ENCODE measurements around the gene ZNF710. TPM values are rescaled to one million over a fixed set of nuclear protein-coding genes. Genes with fewer than 3 reads are reported as not detected.
"Not testable (repeated sequence)": the region's sequence is repeated elsewhere in the genome, so short reads cannot be mapped to it uniquely, and the experiment has no call there.

ZNF710 gene
- total RNA-seq, 1 donor = 9.1 TPM

DNA sequence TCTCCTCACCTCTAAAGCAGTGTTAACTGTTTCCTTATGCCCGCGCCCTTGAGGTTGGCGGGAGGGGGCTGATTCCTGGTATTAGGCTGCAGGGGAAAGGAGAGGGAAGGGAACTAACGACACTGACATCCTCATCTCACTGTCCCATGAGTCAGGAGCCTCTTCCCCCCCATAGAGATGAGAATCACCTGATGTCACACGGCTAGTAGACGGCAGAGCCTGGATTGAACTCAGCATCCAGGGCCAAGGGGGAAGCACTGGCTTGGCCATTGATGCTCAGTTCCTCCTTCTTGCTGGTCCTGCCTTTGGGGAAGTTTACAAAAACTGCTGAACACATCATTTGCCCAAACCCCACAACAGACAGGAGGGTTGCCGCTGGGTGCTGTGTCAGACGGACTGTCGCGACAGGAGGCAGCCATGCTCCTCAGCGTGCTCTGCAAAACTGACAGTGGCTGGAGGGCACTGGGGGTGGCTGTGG lies 62.7 kb downstream of the ZNF710 start:
- H3K4me1 ChIP-seq (ENCODE audit: insufficient read depth, low read length) = peaks cover 80% of the 10 kb centered on the region
- H3K27me3 ChIP-seq (ENCODE audit: insufficient read depth, low read length) = no peaks in the 10 kb centered on the region
- H3K9me3 ChIP-seq (ENCODE audit: low read depth, low read length) = no peaks in the 10 kb centered on the region
- no peak overlapping the region for H3K4me3 ChIP-seq (ENCODE audit: low read length)

DNA sequence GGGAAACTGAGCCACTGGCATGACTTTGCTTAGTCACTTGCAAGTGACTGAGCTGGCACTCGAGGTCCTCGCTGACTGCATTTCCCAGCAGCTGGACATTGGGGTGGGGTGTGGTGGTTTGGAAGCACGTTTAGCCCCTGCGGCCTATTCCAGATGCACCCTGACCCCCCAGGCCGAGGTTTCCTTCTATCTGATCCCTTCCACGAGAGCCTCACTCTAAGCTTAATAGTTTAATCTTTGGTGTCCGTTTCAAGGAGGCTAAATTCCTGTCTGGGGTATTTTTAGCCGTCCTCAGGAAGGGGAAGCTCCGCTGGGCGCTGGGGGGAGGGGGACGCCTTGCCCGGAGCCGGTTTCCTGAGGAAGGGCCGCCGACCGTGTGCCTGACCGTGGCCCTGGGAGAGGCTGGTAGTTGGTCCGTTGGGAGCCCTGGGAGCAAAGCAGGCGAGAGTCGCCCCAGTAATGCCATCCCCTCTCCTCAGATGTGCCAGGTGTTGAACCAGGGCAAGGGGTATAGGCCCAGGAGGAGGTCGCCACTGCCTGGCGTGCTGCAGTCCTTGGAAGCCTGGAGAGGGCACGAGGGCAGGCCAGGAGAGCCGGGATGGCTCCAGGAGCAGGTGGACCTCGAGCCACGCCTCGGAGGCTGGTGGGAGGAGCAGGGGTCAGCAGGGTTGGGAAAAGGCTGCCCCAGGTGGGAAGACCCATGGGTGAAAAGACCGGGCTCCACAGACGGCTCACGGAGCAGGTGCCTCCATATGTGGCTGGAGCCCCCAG lies 64.0 kb downstream of the ZNF710 start:
- H3K4me3 ChIP-seq (ENCODE audit: low read length) = no peak overlapping the region
- peaks cover 79% of the 10 kb centered on the region for H3K4me1 ChIP-seq (ENCODE audit: insufficient read depth, low read length)
- no peaks in the 10 kb centered on the region for H3K27me3 ChIP-seq (ENCODE audit: insufficient read depth, low read length)
- no peaks in the 10 kb centered on the region for H3K9me3 ChIP-seq (ENCODE audit: low read depth, low read length)

DNA sequence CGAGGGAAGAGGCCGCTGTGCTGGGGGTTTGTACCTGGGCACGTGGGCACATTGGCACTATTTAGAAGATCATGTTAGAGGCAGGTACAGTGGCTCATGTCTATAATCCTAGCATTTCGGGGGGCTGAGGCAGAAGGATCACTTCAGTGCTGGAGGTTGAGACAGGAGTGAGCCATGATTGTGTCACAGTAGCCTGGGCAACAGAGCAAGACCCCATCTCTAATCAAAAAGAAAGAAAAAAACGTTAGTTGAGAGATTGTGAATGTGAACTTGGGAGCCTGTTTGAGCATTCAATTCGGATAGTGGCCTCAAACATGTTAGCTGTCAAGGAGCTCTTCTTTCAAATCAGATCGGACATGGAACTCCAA lies 64.5 kb downstream of the ZNF710 start:
- peaks cover 79% of the 10 kb centered on the region for H3K4me1 ChIP-seq (ENCODE audit: insufficient read depth, low read length)
- no peak overlapping the region for H3K4me3 ChIP-seq (ENCODE audit: low read length)
- H3K9me3 ChIP-seq (ENCODE audit: low read depth, low read length) = no peaks in the 10 kb centered on the region
- no peaks in the 10 kb centered on the region for H3K27me3 ChIP-seq (ENCODE audit: insufficient read depth, low read length)

DNA sequence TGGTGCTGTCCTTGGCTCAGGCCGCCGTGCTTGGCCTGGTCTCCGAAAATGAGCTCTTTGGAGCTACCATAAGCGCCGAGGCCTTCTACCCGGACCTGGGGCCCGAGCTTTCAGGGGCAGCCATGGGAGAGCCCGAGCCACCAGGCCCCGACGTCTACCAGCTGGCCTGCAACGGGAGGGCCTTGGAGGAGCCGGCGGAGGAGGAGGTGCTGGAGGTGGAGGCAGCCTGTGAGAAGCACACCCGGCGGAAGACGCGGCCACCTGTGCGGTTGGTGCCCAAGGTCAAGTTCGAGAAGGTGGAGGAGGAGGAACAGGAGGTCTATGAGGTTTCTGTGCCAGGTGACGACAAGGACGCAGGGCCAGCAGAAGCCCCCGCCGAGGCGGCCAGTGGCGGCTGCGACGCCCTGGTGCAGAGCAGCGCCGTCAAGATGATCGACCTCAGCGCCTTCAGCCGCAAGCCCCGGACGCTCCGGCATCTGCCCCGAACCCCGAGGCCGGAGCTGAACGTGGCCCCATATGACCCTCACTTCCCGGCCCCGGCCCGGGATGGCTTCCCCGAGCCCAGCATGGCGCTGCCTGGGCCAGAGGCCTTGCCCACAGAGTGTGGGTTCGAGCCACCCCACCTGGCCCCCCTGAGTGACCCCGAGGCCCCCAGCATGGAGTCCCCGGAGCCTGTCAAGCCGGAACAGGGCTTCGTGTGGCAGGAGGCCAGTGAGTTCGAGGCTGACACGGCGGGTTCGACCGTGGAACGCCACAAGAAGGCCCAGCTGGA lies 66.2 kb downstream of the ZNF710 start:
- Histone ChIP-seq H3K4me1 (ENCODE audit: insufficient read depth, low read length) (peaks cover 69% of the 10 kb centered on the region), H3K27me3 (ENCODE audit: insufficient read depth, low read length) (no peaks in the 10 kb centered on the region), H3K4me3 (ENCODE audit: low read length) (no peak overlapping the region), H3K9me3 (ENCODE audit: low read depth, low read length) (no peaks in the 10 kb centered on the region)

DNA sequence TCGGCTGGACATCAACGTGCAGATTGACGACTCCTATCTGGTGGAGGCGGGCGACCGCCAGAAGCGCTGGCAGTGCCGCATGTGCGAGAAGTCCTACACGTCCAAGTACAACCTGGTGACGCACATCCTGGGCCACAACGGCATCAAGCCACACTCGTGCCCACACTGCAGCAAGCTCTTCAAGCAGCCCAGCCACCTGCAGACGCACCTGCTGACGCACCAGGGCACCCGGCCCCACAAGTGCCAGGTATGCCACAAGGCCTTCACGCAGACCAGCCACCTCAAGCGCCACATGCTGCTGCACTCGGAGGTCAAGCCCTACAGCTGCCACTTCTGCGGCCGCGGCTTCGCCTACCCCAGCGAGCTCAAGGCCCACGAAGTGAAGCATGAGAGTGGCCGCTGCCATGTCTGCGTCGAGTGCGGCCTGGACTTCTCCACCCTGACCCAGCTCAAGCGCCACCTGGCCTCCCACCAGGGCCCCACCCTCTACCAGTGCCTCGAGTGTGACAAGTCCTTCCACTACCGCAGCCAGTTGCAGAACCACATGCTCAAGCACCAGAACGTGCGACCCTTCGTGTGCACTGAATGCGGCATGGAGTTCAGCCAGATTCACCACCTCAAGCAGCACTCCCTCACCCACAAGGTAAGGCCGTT lies 67.0 kb downstream of the ZNF710 start:
- Histone ChIP-seq H3K4me3 (ENCODE audit: low read length) (no peak overlapping the region), H3K9me3 (ENCODE audit: low read depth, low read length) (no peaks in the 10 kb centered on the region), H3K4me1 (ENCODE audit: insufficient read depth, low read length) (peaks cover 62% of the 10 kb centered on the region), H3K27me3 (ENCODE audit: insufficient read depth, low read length) (no peaks in the 10 kb centered on the region)

DNA sequence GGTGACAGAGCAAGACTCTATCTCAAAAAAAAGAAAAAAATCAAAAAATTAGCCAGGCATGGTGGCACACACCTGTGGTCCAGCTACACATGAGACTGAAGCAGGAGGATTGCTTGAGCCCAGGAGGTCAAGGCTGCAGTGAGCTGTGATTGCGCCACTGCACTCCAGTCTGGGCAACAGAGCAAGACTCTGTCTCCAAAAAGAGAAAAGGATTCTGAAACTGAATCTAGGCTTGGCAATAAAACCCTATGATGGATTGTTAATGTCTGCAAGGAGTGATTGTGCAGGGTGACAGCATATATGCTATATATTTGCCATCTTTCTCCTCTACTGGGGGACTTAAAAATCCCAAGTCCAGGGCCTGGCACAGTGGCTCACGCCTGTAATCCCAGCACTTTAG lies 69.5 kb downstream of the ZNF710 start:
- H3K4me1 ChIP-seq (ENCODE audit: insufficient read depth, low read length) = peaks cover 37% of the 10 kb centered on the region
- not testable (repeated sequence) for H3K4me3 ChIP-seq (ENCODE audit: low read length); H3K9me3 ChIP-seq (ENCODE audit: low read depth, low read length); H3K27me3 ChIP-seq (ENCODE audit: insufficient read depth, low read length)

DNA sequence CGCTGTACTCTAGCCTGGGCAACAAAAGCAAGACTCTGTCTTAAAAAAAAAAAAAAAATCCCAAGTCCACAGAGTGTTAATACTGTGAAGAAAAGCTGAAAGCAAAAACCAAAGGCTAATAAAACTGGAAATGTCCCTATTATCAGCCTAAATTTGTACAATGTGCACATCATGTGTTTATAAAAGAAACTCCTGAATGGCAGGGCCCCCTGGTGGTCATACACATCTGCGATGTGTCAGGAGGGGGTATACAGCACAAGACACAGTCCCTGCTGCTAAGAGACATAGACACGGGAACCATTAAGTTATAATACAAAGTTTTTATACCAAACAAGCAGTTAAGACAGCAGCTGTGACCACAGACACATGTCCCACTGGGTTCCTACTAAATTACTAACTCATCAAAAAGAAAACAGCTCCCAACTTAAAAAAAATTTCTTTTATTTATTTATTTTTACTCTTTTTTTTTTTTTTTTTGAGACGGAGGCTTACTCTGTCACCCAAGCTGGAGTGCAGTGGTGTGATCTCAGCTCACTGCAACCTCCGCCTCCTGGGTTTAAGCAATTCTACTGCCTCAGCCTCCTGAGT lies 70.2 kb downstream of the ZNF710 start:
- Histone ChIP-seq H3K4me1 (ENCODE audit: insufficient read depth, low read length) (peaks cover 31% of the 10 kb centered on the region), H3K4me3 (ENCODE audit: low read length) (no peak overlapping the region), H3K27me3 (ENCODE audit: insufficient read depth, low read length) (no peaks in the 10 kb centered on the region)

DNA sequence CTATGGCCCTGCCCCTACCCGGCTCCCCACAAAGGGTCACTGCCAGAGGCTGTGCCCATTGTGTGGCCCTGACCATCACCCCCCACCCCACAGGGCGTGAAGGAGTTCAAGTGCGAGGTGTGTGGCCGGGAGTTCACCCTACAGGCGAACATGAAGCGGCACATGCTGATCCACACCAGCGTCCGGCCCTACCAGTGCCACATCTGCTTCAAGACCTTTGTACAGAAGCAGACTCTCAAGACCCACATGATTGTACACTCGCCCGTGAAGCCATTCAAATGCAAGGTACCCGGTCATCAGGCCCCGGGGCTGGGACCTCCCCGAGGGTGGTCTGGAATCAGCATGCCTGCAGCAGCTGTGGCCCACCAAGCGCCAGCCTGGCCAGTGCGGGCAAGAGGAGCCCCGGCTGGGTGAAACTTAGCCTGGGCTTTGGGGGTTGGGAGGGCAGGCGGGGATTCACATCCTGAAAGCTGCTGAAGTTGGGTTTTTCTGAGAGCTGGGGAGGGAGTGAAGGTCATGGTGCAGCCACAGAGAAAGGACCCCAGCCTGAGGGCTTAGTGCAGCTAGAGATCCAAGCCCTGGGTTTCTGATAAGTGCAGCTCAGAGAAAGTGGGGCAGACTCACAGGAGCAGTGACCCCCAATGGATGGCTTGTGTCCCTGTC lies 72.0 kb downstream of the ZNF710 start:
- no peaks in the 10 kb centered on the region for H3K27me3 ChIP-seq (ENCODE audit: insufficient read depth, low read length)
- no peak overlapping the region for H3K4me3 ChIP-seq (ENCODE audit: low read length)
- H3K4me1 ChIP-seq (ENCODE audit: insufficient read depth, low read length) = peaks cover 24% of the 10 kb centered on the region
- H3K9me3 ChIP-seq (ENCODE audit: low read depth, low read length) = no peaks in the 10 kb centered on the region

More for the DNA sequence above, 70.2 kb downstream of the ZNF710 start:
- H3K9me3 ChIP-seq (ENCODE audit: low read depth, low read length) = no peaks in the 10 kb centered on the region

DNA sequence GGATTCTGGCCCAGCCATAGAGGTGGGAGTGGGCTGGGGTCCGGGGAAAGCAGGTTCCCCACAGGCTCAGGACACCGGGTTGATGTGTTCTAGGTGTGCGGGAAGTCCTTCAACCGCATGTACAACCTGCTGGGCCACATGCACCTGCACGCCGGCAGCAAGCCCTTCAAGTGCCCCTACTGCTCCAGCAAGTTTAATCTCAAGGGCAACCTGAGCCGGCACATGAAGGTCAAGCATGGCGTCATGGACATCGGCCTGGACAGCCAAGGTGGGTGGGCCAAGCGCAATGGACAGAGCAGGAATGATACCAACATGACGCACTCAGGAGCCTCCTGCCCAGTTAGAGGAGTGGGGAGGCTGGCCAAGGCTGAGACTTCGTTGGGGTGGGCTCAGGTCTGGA lies 72.9 kb downstream of the ZNF710 start:
- H3K27me3 ChIP-seq (ENCODE audit: insufficient read depth, low read length) = no peaks in the 10 kb centered on the region
- H3K4me1 ChIP-seq (ENCODE audit: insufficient read depth, low read length) = peaks cover 23% of the 10 kb centered on the region
- no peak overlapping the region for H3K4me3 ChIP-seq (ENCODE audit: low read length)
- H3K9me3 ChIP-seq (ENCODE audit: low read depth, low read length) = no peaks in the 10 kb centered on the region

DNA sequence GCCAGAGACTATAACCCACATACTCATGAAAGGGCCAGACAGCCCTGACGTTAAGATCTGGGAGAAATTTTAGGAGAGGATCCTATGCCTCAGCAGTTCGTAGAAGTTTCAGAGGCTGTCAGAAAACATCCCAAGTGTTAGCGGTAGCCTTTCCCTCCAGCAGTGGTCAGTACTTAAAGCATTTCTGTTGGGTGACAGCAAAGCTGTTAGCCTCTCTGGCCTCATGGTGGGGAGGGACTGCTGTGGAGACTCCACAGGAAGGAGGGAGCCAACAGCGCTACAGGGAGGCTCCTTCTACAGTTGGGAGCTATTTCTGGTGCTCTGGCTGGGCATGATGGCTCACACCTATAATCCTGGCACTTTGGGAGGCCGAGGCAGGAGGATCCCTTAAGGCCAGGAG lies 73.8 kb downstream of the ZNF710 start:
- H3K9me3 ChIP-seq (ENCODE audit: low read depth, low read length) = no peaks in the 10 kb centered on the region
- no peaks in the 10 kb centered on the region for H3K27me3 ChIP-seq (ENCODE audit: insufficient read depth, low read length)
- peaks cover 15% of the 10 kb centered on the region for H3K4me1 ChIP-seq (ENCODE audit: insufficient read depth, low read length)
- H3K4me3 ChIP-seq (ENCODE audit: low read length) = no peak overlapping the region

DNA sequence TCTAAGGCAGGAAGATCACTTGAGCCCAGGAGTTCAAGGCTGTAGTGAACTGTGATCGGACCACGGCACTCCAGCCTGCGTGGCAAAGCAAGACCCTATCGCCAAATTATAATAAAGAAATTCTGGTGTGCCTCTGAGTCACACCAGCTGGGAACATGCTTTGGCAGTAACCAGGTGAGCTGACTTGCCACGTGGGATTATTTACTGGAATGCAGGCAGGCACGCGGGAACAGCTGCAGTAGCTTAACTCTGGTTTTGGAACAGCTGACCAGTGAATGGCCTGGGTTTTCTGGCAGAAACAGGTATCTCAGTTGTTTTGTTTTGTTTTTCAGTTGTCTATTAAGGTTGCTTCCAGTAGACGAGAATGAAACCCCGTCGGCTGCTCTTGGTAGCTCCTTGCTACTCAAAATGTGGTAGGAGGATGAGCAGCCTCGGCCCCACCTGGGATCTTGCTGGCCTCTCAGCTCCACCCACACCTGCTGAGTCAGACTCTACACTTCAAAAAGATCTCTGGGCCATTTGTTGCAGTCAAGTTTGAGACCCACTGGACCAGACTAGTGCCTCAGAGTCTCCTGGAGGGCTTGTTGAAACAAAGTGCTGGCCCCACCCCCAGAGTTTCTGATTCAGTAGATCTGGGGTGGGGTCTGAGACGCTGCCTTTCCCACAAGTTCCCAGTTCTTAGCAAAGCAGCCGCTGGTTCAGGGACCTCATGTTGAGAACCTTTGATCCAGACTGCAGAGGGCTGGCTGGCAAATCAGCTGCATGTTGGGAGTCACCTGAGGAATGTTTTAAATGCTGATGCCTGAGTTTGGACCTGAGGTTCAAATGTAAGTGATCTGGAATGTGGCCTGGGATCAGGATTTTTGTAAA lies 74.5 kb downstream of the ZNF710 start:
- no peaks in the 10 kb centered on the region for H3K27me3 ChIP-seq (ENCODE audit: insufficient read depth, low read length)
- H3K4me1 ChIP-seq (ENCODE audit: insufficient read depth, low read length) = peaks cover 7% of the 10 kb centered on the region
- H3K4me3 ChIP-seq (ENCODE audit: low read length) = no peak overlapping the region
- H3K9me3 ChIP-seq (ENCODE audit: low read depth, low read length) = no peaks in the 10 kb centered on the region

DNA sequence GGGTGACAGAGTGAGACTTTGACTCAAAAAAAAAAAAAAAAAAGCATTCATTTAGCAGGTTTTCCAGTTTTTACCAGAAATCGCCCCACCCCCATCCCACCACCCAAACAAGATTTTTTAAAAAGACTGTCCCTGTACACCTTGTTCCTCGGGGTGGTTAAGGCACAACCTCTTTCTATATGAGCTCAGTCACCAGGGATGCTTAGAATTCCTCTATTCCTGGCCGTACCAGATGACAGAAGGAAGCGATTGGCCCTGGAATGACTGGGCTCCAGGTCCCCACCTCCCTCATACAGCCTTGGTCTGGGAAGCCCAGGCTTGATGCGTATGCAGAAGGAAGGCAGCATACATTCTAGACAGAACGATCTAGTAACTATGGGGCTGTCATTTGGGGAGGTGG lies 75.6 kb downstream of the ZNF710 start:
- H3K4me3 ChIP-seq (ENCODE audit: low read length) = no peak overlapping the region
- no peaks in the 10 kb centered on the region for H3K27me3 ChIP-seq (ENCODE audit: insufficient read depth, low read length)
- H3K4me1 ChIP-seq (ENCODE audit: insufficient read depth, low read length) = no peaks in the 10 kb centered on the region
- no peaks in the 10 kb centered on the region for H3K9me3 ChIP-seq (ENCODE audit: low read depth, low read length)

DNA sequence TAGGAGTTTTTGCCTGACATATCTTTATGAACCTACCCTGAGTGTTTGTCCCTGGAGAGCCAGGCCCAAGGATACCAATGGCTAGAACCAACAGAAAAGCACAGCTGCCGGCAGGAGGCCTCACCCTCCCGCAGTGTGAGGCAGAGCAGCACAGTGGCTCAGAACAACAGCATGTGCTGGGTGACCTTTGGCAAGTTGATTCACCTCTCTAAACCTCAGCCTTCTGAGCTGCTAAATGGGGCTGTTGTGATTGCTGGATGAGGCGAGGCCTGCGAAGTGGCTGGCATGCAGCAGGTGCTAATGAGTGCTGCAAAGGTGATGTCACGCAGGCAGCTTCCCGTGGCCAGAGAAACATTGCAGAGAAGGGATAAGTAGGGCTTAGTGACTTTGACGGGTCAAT lies 77.8 kb downstream of the ZNF710 start:
- Histone ChIP-seq H3K27me3 (ENCODE audit: insufficient read depth, low read length) (no peaks in the 10 kb centered on the region), H3K4me3 (ENCODE audit: low read length) (no peak overlapping the region), H3K9me3 (ENCODE audit: low read depth, low read length) (no peaks in the 10 kb centered on the region), H3K4me1 (ENCODE audit: insufficient read depth, low read length) (no peaks in the 10 kb centered on the region)
